GM04504 (cell line): Measurements from ENCODE around the gene SPOCK1.

Source experiments
- DNase-seq: peaks from one replicate; pipeline ENCODE4 v3.0.0-alpha.2; 2012; ENCODE audit warnings: low read depth

SPOCK1 gene

GRCh38 chr5:136926073-136926472, 573.1 kb downstream of the SPOCK1 start:
- DNase-seq, result no peak
